ENCODE results near the gene TMEM138. TPM values are rescaled to one million over a fixed set of nuclear protein-coding genes. Genes with fewer than 3 reads are reported as not detected.

The TMEM138 gene
- total and polyA plus RNA-seq, 2 of the 13 experiments (the other 11 are each of a cell fraction or from before 2014, with no cell fraction given), result 43.5 to 61.0 TPM

DNA sequence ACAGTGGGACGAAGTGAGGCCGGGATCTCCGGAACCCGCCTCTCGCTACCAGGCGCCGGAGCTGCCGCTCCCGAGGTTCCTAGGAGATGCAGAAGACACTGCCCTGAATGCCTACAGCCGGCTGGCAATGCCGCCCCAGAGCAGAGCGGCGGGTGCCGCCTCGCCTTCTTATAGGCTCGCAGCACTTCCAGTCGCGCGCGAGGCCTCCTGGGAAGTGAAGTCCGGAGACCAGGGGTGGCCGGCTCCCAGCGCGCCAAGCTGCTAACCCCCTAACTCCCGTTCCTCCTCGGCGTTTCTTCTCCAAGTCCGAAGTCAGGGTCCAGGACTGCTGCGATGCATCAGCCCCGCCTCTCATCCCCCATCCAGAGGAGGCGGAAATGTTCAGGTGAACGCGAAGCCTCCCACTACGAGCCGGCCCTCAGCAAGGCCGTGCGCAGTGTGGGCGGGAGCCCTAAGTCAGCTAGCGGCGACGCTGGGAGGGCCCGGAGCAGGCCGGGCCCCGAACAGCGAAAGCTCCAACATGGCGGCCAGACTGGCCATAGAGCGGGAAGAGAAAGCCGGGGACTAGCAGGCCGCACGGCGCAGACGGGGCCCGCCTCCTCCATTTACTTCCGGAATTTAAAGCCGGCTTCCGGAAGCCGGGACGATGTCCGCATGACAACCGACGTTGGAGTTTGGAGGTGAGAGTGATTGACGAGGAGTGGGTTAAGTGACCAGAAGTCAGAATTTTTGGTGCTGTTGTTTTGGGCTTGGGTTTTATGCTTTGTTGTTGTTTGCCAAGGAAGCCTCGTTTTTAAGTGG lies at the start of gene TMEM138, which contains the start of gene CYB561A3 (continued):
- TF ChIP-seq CCDC6 (CRISPR knock-in tag; IDR thresholded peaks at IDR 0.05) (no peak), ZNF724P (CRISPR knock-in tag; IDR thresholded peaks at IDR 0.05; ENCODE audit: borderline replicate concordance) (no peak), ZNF230 (CRISPR knock-in tag; IDR thresholded peaks at IDR 0.05) (peak; percentile 69; the same call in 1 of the 2 replicates), RFXAP (CRISPR knock-in tag; IDR thresholded peaks at IDR 0.05; ENCODE audit: borderline replicate concordance) (no peak; the same call in none of the 2 replicates), ADNP (CRISPR knock-in tag; IDR thresholded peaks at IDR 0.05) (no peak), ZNF317 (CRISPR knock-in tag; IDR thresholded peaks at IDR 0.05) (peak; percentile 99), ZZZ3 (CRISPR knock-in tag; IDR thresholded peaks at IDR 0.05; ENCODE audit: borderline replicate concordance) (peak; percentile 87; the same call in 1 of the 2 replicates), TCF12 (IDR thresholded peaks at IDR 0.05) (no peak), TCF12 (CRISPR knock-in tag; IDR thresholded peaks at IDR 0.05) (peak; percentile 89), KMT2B (CRISPR knock-in tag; IDR thresholded peaks at IDR 0.05) (peak; percentile 87), NR2F6 (IDR thresholded peaks at IDR 0.05) (no peak), NR2F6 (CRISPR knock-in tag; IDR thresholded peaks at IDR 0.05) (no peak; the same call in 1 of the 2 replicates), PRDM10 (CRISPR knock-in tag; IDR thresholded peaks at IDR 0.05; ENCODE audit: low read depth) (peak; percentile 62), NR1H2 (CRISPR knock-in tag; IDR thresholded peaks at IDR 0.05; ENCODE audit: borderline replicate concordance, low read depth) (no peak), ZNF614 (CRISPR knock-in tag; IDR thresholded peaks at IDR 0.05; ENCODE audit: borderline replicate concordance) (no peak), ZBTB38 (CRISPR knock-in tag; IDR thresholded peaks at IDR 0.05) (peak; percentile 56; the same call in 1 of the 2 replicates)
- TF ChIP-seq, protein P1, sequence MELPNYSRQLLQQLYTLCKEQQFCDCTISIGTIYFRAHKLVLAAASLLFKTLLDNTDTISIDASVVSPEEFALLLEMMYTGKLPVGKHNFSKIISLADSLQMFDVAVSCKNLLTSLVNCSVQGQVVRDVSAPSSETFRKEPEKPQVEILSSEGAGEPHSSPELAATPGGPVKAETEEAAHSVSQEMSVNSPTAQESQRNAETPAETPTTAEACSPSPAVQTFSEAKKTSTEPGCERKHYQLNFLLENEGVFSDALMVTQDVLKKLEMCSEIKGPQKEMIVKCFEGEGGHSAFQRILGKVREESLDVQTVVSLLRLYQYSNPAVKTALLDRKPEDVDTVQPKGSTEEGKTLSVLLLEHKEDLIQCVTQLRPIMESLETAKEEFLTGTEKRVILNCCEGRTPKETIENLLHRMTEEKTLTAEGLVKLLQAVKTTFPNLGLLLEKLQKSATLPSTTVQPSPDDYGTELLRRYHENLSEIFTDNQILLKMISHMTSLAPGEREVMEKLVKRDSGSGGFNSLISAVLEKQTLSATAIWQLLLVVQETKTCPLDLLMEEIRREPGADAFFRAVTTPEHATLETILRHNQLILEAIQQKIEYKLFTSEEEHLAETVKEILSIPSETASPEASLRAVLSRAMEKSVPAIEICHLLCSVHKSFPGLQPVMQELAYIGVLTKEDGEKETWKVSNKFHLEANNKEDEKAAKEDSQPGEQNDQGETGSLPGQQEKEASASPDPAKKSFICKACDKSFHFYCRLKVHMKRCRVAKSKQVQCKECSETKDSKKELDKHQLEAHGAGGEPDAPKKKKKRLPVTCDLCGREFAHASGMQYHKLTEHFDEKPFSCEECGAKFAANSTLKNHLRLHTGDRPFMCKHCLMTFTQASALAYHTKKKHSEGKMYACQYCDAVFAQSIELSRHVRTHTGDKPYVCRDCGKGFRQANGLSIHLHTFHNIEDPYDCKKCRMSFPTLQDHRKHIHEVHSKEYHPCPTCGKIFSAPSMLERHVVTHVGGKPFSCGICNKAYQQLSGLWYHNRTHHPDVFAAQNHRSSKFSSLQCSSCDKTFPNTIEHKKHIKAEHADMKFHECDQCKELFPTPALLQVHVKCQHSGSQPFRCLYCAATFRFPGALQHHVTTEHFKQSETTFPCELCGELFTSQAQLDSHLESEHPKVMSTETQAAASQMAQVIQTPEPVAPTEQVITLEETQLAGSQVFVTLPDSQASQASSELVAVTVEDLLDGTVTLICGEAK (IDR thresholded peaks at IDR 0.05), result peak; percentile 70
- TF ChIP-seq, protein P1 (CRISPR knock-in tag; IDR thresholded peaks at IDR 0.05), result peak; percentile 70; the same call in 1 of the 2 replicates
